T-helper 17 cell (primary cell): ENCODE measurements around the gene KLRG1. TPM values are rescaled to one million over a fixed set of nuclear protein-coding genes. Genes with fewer than 3 reads are reported as not detected.

Experiments used
- ATAC-seq: fragments of 150-1000 bp; cut with Tn5 transposase; 2 replicates; pipeline ENCODE4 v1.10.0; 2021; ENCODE audit warnings: mild to moderate bottlenecking, moderate library complexity
- DNase-seq, 3 donors: peaks; one replicate each; pipeline versions ENCODE4 v3.0.0 to v3.0.0-alpha.2; 2020 to 2021
- H3K9me3 ChIP-seq: one replicate; pipeline ENCODE4 v1.7.0; 2013; ENCODE audit warnings: low read length, mild to moderate bottlenecking; ENCODE audit not compliant: control insufficient read depth, poor library complexity, severe bottlenecking
- H3K27ac Mint-ChIP-seq: one replicate; pipeline ENCODE4 v1.8.0; 2022; ENCODE audit warnings: mild to moderate bottlenecking, moderate library complexity, mixed read lengths
- H3K27me3 Mint-ChIP-seq: one replicate; pipeline ENCODE4 v1.8.0; 2022; ENCODE audit warnings: mixed read lengths
- H3K36me3 Mint-ChIP-seq: one replicate; pipeline ENCODE4 v1.8.0; 2022; ENCODE audit warnings: low read depth, mixed read lengths
- H3K4me1 Mint-ChIP-seq: one replicate; pipeline ENCODE4 v1.8.0; 2022; ENCODE audit warnings: mild to moderate bottlenecking, mixed read lengths
- H3K4me3 Mint-ChIP-seq: one replicate; pipeline ENCODE4 v1.8.0; 2022; ENCODE audit warnings: mild to moderate bottlenecking, moderate library complexity, mixed read lengths
- total RNA-seq, 4 donors: library from RNA in 2 of 4; stranded (reverse) in 2 of 4; gene quantifications; one replicate each; pipeline ENCODE4 v1.2.3 and lab custom pipeline; 2022 to 2026

Gene KLRG1
- total RNA-seq (10 to 100 TPM in 1 of 2 donors, 1 to 10 TPM in 1; 9.9 to 22.2 TPM), total RNA-seq (lab: John Stamatoyannopoulos, UW) (6.6 to 10.8 reads per million in 2 donors)

GRCh38 chr12:8989413-8989812, at the start of gene KLRG1:
TSS of gene KLRG1 (plus strand) at chr12:8989546. CDS start at chr12:8989636, 90 bp downstream.
- Mint-ChIP-seq H3K36me3 (peaks cover 2% of the 10 kb centered on the region), H3K4me1 (peaks cover 37% of the 10 kb centered on the region), H3K4me3 (peak within 1 kb of the TSS; percentile 66), H3K27me3 (no peaks in the 10 kb centered on the region), H3K27ac (peak within 1 kb of the TSS; percentile 79)
- ATAC-seq: peak; percentile 49
- no peak for DNase-seq
- H3K9me3 ChIP-seq: no peaks in the 10 kb centered on the region

GRCh38 chr12:8941691-8942478, 47.5 kb upstream of the KLRG1 start:
- H3K27me3 Mint-ChIP-seq: no peaks in the 10 kb centered on the region
- no peak for ATAC-seq
- H3K27ac Mint-ChIP-seq: peak overlapping the region; percentile 34
- H3K4me1 Mint-ChIP-seq: peaks cover 19% of the 10 kb centered on the region
- DNase-seq: no peak
- H3K36me3 Mint-ChIP-seq: peaks cover 3% of the 10 kb centered on the region
- H3K4me3 Mint-ChIP-seq: no peak overlapping the region
- no peaks in the 10 kb centered on the region for H3K9me3 ChIP-seq

GRCh38 chr12:8943565-8944186, 45.7 kb upstream of the KLRG1 start:
- ATAC-seq (no peak), DNase-seq (no peak)
- Mint-ChIP-seq H3K4me1 (peaks cover 29% of the 10 kb centered on the region), H3K27ac (peak overlapping the region; percentile 67), H3K4me3 (no peak overlapping the region), H3K36me3 (peaks cover 3% of the 10 kb centered on the region), H3K27me3 (no peaks in the 10 kb centered on the region)
- H3K9me3 ChIP-seq: no peaks in the 10 kb centered on the region

GRCh38 chr12:8946733-8947132, 42.6 kb upstream of the KLRG1 start:
- H3K4me1 Mint-ChIP-seq: peaks cover 47% of the 10 kb centered on the region
- peak overlapping the region; percentile 99 for H3K27ac Mint-ChIP-seq
- no peak for ATAC-seq
- DNase-seq: no peak
- peak overlapping the region; percentile 82 for H3K4me3 Mint-ChIP-seq
- no peaks in the 10 kb centered on the region for H3K27me3 Mint-ChIP-seq
- no peaks in the 10 kb centered on the region for H3K9me3 ChIP-seq
- peaks cover 3% of the 10 kb centered on the region for H3K36me3 Mint-ChIP-seq

GRCh38 chr12:8947737-8948136, 41.6 kb upstream of the KLRG1 start:
- no peaks in the 10 kb centered on the region for H3K36me3 Mint-ChIP-seq
- no peaks in the 10 kb centered on the region for H3K9me3 ChIP-seq
- H3K27ac Mint-ChIP-seq: peak overlapping the region; percentile 99
- DNase-seq: no peak
- H3K4me1 Mint-ChIP-seq: peaks cover 50% of the 10 kb centered on the region
- no peak overlapping the region for H3K4me3 Mint-ChIP-seq
- ATAC-seq: no peak
- no peaks in the 10 kb centered on the region for H3K27me3 Mint-ChIP-seq

- H3K27ac Mint-ChIP-seq: peak overlapping the region; percentile 99
- no peaks in the 10 kb centered on the region for H3K27me3 Mint-ChIP-seq
- peaks cover 60% of the 10 kb centered on the region for H3K4me1 Mint-ChIP-seq
- H3K9me3 ChIP-seq: no peaks in the 10 kb centered on the region
- peak overlapping the region; percentile 99 for H3K4me3 Mint-ChIP-seq
- no peak for DNase-seq
- ATAC-seq: no peak
- H3K36me3 Mint-ChIP-seq: peaks cover 3% of the 10 kb centered on the region
Observed at GRCh38 chr12:8948701-8949341, 40.5 kb upstream of the KLRG1 start.

- ATAC-seq (peak; percentile 68), DNase-seq (peak; percentile 75 to 79 (median 78))
- peak within 1 kb of the TSS; percentile 99 for H3K27ac Mint-ChIP-seq
- H3K9me3 ChIP-seq: no peaks in the 10 kb centered on the region
- peaks cover 64% of the 10 kb centered on the region for H3K4me1 Mint-ChIP-seq
- H3K36me3 Mint-ChIP-seq: peaks cover 3% of the 10 kb centered on the region
- no peaks in the 10 kb centered on the region for H3K27me3 Mint-ChIP-seq
- peak within 1 kb of the TSS; percentile 99 for H3K4me3 Mint-ChIP-seq
Observed at GRCh38 chr12:8949342-8950220, 39.8 kb upstream of the KLRG1 start, which contains the start of gene M6PR. TSS of gene M6PR (minus strand) at chr12:8949645. CDS start at chr12:8946404, 3,241 bp downstream.

- Mint-ChIP-seq H3K4me3 (peak overlapping the region; percentile 99), H3K36me3 (peaks cover 3% of the 10 kb centered on the region), H3K27me3 (no peaks in the 10 kb centered on the region), H3K27ac (peak overlapping the region; percentile 99), H3K4me1 (peaks cover 62% of the 10 kb centered on the region)
- H3K9me3 ChIP-seq: no peaks in the 10 kb centered on the region
- DNase-seq: no peak
- ATAC-seq: peak; percentile 13
Observed at GRCh38 chr12:8950221-8950527, 39.2 kb upstream of the KLRG1 start.

- Mint-ChIP-seq H3K4me3 (peak overlapping the region; percentile 99), H3K4me1 (peaks cover 62% of the 10 kb centered on the region), H3K27ac (peak overlapping the region; percentile 99), H3K36me3 (peaks cover 3% of the 10 kb centered on the region), H3K27me3 (no peaks in the 10 kb centered on the region)
- ATAC-seq: peak; percentile 8
- no peak for DNase-seq
- no peaks in the 10 kb centered on the region for H3K9me3 ChIP-seq
Observed at GRCh38 chr12:8950702-8951478, 38.5 kb upstream of the KLRG1 start.

- Mint-ChIP-seq H3K27ac (peak overlapping the region; percentile 99), H3K36me3 (peaks cover 3% of the 10 kb centered on the region), H3K27me3 (no peaks in the 10 kb centered on the region), H3K4me1 (peaks cover 60% of the 10 kb centered on the region), H3K4me3 (peak overlapping the region; percentile 81)
- ATAC-seq: no peak
- no peak for DNase-seq
- no peaks in the 10 kb centered on the region for H3K9me3 ChIP-seq
Observed at GRCh38 chr12:8951744-8952143, 37.6 kb upstream of the KLRG1 start.

- peaks cover 62% of the 10 kb centered on the region for H3K4me1 Mint-ChIP-seq
- H3K27me3 Mint-ChIP-seq: no peaks in the 10 kb centered on the region
- peak overlapping the region; percentile 99 for H3K27ac Mint-ChIP-seq
- H3K4me3 Mint-ChIP-seq: peak overlapping the region; percentile 81
- peaks cover 3% of the 10 kb centered on the region for H3K36me3 Mint-ChIP-seq
- peak; percentile 40 to 60 (median 41) for DNase-seq
- ATAC-seq: peak; percentile 68
- no peaks in the 10 kb centered on the region for H3K9me3 ChIP-seq
Observed at GRCh38 chr12:8953773-8954402, 35.5 kb upstream of the KLRG1 start.

- no peaks in the 10 kb centered on the region for H3K9me3 ChIP-seq
- Mint-ChIP-seq H3K27ac (peak overlapping the region; percentile 99), H3K27me3 (no peaks in the 10 kb centered on the region), H3K36me3 (peaks cover 3% of the 10 kb centered on the region), H3K4me1 (peaks cover 63% of the 10 kb centered on the region), H3K4me3 (no peak overlapping the region)
- DNase-seq: no peak
- no peak for ATAC-seq
Observed at GRCh38 chr12:8956073-8956472, 33.3 kb upstream of the KLRG1 start.
